ENCODE results near the gene BPIFA3.

Gene BPIFA3

DNA sequence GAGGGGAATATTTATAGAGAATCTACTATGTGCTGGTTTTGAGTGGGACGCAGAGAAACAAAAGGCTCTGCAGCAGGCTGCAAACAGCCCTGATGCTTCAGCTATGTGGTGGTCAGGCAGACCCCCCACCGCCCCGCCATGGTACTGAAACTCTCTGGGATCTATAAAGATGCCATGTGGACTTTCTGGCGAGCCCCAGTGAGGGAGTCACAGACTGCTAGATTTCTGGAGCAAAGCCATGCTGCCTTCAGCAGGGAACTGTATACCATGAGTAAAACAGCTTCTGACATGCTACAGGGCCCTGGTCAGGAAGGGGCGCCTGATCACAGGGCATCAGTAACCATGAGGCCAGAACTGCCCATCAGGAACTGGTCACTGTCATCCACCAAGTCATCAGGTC lies 46.6 kb downstream of the BPIFA3 start:
- DNase-seq (ENCODE audit: low read depth), result no peak

DNA sequence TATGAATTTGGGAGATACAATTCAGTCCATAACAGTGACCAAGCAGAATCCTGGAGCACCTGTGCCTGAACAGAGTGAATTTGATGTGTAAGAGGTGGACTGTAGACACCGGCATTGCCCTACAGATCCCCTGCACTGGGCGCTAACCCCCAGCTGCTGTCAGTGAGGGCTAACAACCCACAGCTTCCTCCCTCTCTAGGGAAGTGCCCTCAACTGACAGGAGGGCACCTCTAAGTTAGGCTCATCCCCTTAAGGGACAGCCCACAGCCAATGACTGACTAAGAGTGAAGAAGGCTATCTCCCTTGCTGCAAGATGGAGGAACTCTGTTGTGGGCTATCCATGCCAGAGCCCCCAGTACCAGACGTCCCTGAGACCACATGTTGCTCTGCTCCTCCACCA lies 50.5 kb downstream of the BPIFA3 start:
- DNase-seq (ENCODE audit: low read depth), result no peak

DNA sequence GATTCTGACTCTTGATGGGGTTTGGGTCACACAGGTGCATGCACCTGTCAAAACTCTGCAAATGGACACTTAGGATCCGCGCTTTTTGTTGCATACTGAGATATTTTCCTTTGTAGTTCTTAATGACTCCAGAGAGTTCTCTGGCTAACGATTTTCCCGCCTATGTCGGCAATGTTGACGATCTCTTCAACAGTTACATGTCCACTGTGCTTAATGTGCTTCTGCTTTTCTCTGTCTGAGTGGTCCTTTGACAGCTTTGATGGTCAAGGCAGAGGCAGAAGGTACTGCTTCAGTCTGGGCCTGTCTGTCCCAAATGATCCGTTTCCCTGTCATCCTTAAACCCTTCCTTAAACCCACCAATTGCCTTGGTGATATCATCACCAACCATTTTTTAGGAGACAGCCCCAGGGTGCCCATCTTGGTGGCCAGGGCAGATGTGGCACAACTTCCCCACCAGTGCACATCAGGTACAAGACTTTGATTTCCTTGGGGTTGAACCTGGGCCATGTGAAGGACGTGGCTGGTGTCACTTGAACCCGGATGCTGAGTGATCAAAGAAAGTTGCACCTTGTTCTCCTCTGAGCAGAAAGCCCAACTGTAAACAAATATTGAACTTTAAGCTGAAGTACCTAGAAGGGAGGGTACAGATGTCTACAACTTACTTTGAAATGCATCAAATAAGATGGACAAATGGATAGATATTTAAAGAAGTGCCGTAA lies 55.2 kb downstream of the BPIFA3 start:
- no peak for DNase-seq (ENCODE audit: low read depth)

DNA sequence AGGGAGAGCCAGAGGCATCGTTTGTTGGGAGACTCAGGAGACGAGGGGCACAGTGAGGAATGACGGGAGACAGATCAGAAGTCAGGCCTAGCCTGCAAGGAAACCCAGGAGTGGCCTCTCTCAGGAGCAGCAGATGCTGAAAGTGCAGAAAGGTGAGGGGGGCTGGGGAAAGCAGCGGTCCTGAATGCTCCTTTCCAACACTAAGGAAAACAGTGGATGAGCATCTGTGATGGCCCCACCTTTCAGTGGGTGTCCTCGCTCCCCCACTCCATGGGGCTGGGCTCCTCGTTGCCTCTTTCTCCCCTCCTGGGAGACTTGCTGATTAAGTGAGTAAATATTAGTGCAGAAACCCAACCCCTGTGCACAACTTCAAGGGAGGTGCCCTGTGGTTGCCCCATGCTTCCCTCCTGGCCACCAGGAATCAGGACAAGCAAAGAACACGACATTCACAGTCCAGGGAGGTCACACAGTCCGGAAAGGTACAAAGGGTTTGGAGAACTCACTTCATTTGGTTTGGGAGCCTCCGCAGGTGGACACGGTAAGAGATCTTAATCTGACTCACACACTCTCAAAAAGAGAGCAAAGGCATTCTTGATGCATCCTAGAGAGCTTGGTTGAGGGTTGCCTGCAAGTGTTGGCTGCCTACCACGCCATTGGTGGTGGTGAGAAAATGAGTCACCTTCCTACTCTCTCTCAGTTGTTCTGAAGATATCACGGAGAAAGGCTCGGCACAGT lies 56.1 kb downstream of the BPIFA3 start:
- no peak for DNase-seq (ENCODE audit: low read depth)

DNA sequence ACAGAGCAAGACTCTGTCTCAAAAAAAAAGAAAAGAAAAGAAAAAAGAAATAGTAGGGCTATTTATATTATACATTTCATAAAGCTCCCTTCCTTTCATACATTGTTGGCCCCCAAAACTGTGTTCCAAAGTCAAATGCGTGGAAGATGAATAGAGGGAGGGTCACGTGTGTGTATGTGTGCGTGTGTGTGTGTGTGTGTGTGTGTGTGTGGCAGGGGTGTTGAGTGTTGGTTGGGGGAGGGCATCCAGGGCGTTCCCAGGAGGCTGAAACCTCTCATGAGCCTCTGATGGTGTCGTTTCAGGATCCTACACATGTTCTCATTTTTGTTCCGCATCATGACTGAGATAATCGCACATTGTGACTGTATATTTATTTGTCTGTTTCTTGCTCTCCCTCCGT lies 58.1 kb downstream of the BPIFA3 start:
- no peak for DNase-seq (ENCODE audit: low read depth)

DNA sequence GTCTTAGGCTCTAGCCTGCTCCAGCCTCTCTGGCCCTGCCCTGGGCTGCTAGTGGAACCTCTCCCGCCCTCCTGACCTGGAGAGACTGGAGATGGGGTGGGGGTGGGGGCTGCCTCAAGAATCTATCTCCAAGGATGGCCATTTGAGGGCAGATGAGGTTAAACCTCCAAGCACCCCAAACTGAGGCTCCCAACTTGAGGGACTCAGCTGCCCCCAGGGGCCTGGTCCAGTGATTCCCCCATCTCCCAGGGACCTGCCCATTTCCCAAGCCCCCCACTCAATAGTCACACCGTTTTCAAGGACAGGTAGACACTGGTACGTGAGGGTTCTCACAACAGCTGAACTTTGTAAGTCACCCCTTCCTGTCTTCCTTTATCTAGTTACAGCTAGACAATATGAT lies 58.7 kb downstream of the BPIFA3 start:
- no peak for DNase-seq (ENCODE audit: low read depth)

DNA sequence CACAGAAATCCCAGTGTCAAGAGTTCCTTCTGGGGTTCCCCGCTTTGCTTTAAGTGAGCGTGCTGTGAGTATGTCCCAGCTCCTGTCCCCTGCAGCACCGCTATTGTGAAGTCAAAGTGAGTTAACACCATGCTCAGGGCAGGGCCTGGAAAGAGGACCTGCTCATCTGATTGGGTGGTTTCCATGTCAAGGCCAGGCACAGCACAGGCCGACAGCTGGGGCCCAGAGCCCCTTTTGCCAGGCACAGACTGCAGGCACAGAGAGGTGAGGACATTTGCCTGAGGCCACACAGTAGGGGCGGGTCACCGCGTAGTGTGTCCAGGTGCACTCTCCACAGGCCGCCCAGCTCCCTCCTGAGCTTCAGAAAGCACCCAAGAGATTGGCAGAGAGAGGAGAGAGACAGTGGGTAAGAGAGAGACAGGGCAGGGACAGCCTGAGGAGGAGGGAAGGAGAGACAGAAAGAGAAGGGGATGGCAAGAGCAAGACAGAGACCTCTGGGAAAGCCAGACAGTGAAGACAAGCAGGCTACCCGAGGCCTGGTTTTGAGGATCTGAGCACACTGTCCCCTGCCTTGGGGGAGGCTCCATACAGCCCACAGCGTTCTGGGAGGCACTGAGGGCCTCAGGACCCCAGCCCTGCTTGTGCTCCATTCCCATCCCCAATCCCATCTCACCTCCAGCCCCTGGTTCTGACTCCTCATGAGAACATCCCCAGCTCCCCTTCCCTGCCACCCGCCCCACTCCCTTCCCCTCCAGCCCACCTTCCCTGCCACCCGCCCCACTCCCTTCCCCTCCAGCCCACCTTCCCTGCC lies 59.4 kb downstream of the BPIFA3 start:
- no peak for DNase-seq (ENCODE audit: low read depth)
